OCI-LY1 (cell line): ENCODE results near the gene SAT1.

Source experiments
- H2AFZ ChIP-seq: fragments of 200-600 bp; sonication (generic), shearing (Covaris generic); 2 replicates; pipeline ENCODE4 v1.6.0; 2014; ENCODE audit warnings: antibody characterized with exemption, mild to moderate bottlenecking, low read length
- H3F3A ChIP-seq: fragments of 200-600 bp; sonication (generic), shearing (Covaris generic); 2 replicates; pipeline ENCODE4 v1.6.0; 2014; ENCODE audit warnings: mild to moderate bottlenecking, antibody characterized with exemption, low read length, moderate library complexity; ENCODE audit not compliant: insufficient read depth
- H3K27ac ChIP-seq: fragments of 200-600 bp; sonication (generic); 2 replicates; pipeline ENCODE4 v1.5.1; 2014; ENCODE audit warnings: low read length, mixed run types, mild to moderate bottlenecking, low read depth; ENCODE audit not compliant: poor library complexity, severe bottlenecking
- H3K27me3 ChIP-seq: fragments of 200-600 bp; sonication (generic); 2 replicates; pipeline ENCODE4 v1.6.0; 2014; ENCODE audit warnings: antibody characterized with exemption, mild to moderate bottlenecking, low read length, moderate library complexity; ENCODE audit not compliant: insufficient read depth
- H3K36me3 ChIP-seq: fragments of 200-600 bp; sonication (generic); 2 replicates; pipeline ENCODE4 v1.6.1; 2014; ENCODE audit warnings: mild to moderate bottlenecking, antibody characterized with exemption, low read length, moderate library complexity, mixed read lengths; ENCODE audit not compliant: insufficient read depth
- H3K4me1 ChIP-seq: fragments of 200-600 bp; sonication (generic); 2 replicates; pipeline ENCODE4 v1.5.1; 2014; ENCODE audit warnings: mild to moderate bottlenecking, low read length, moderate library complexity; ENCODE audit not compliant: insufficient read depth, severe bottlenecking
- H3K4me2 ChIP-seq: fragments of 200-600 bp; sonication (generic), shearing (Covaris generic); 2 replicates; pipeline ENCODE4 v1.6.1; 2014; ENCODE audit warnings: low read length
- H3K4me3 ChIP-seq: fragments of 200-600 bp; sonication (generic); 2 replicates; pipeline ENCODE4 v1.5.1; 2014; ENCODE audit warnings: low read length, low read depth, mild to moderate bottlenecking, mixed read lengths; ENCODE audit not compliant: poor library complexity, severe bottlenecking
- H3K79me2 ChIP-seq: fragments of 200-600 bp; shearing (Covaris generic); 2 replicates; pipeline ENCODE4 v1.6.1; 2016; ENCODE audit warnings: mixed run types, low read length, mixed read lengths; ENCODE audit not compliant: insufficient read depth
- H3K9ac ChIP-seq: fragments of 200-600 bp; sonication (generic), shearing (Covaris generic); 2 replicates; pipeline ENCODE4 v1.6.1; 2014; ENCODE audit warnings: mild to moderate bottlenecking, low read length, mixed read lengths
- H3K9me2 ChIP-seq: fragments of 200-600 bp; sonication (generic), shearing (Covaris generic); 2 replicates; pipeline ENCODE4 v1.6.1; 2014; ENCODE audit warnings: low read depth, mild to moderate bottlenecking, low read length, mixed read lengths
- H3K9me3 ChIP-seq: fragments of 200-600 bp; shearing (Covaris generic); 2 replicates; pipeline ENCODE4 v1.6.1; 2014; ENCODE audit warnings: low read length, mixed read lengths
- H4K20me1 ChIP-seq: fragments of 200-600 bp; sonication (generic), shearing (Covaris generic); 2 replicates; pipeline ENCODE4 v1.6.0; 2016; ENCODE audit warnings: mild to moderate bottlenecking, low read length; ENCODE audit not compliant: insufficient read depth
- CTCF ChIP-seq: fragments of 200-600 bp; sonication (generic), shearing (Covaris generic); IDR thresholded peaks from 2 replicates; pipeline ENCODE4 v1.5.1; 2017; ENCODE audit warnings: mild to moderate bottlenecking, antibody characterized with exemption, low read length, moderate library complexity, mixed read lengths
- EZH2 ChIP-seq: fragments of 200-600 bp; sonication (generic), shearing (Covaris generic); IDR thresholded peaks from 2 replicates; pipeline ENCODE4 v1.8.0; 2017; ENCODE audit warnings: borderline replicate concordance, mixed run types, mild to moderate bottlenecking, antibody characterized with exemption, low read length, moderate library complexity, mixed read lengths

Gene SAT1

GRCh38 chrX:23790155-23790497 is 7.2 kb downstream of the SAT1 start:
- H3K27me3 ChIP-seq = no peaks in the 10 kb centered on the region
- H3F3A ChIP-seq = no peaks in the 10 kb centered on the region
- peaks cover 4% of the 10 kb centered on the region for H3K4me1 ChIP-seq
- TF ChIP-seq CTCF (no peak), EZH2 (no peak)
- no peak overlapping the region for H2AFZ ChIP-seq
- no peaks in the 10 kb centered on the region for H3K79me2 ChIP-seq
- H3K4me2 ChIP-seq = no peak overlapping the region
- H3K9me3 ChIP-seq = no peaks in the 10 kb centered on the region
- no peak overlapping the region for H3K9ac ChIP-seq
- no peak overlapping the region for H3K27ac ChIP-seq
- H3K4me3 ChIP-seq = no peak overlapping the region
- no peaks in the 10 kb centered on the region for H3K9me2 ChIP-seq
- peaks cover 14% of the 10 kb centered on the region for H3K36me3 ChIP-seq
- H4K20me1 ChIP-seq = no peaks in the 10 kb centered on the region

GRCh38 chrX:23792861-23793553 is 10.0 kb downstream of the SAT1 start:
- no peak overlapping the region for H3K4me3 ChIP-seq
- no peaks in the 10 kb centered on the region for H3K36me3 ChIP-seq
- TF ChIP-seq CTCF (no peak), EZH2 (no peak)
- H4K20me1 ChIP-seq = no peaks in the 10 kb centered on the region
- H3K27ac ChIP-seq = no peak overlapping the region
- no peak overlapping the region for H3K4me2 ChIP-seq
- no peaks in the 10 kb centered on the region for H3K9me2 ChIP-seq
- H3K9me3 ChIP-seq = no peaks in the 10 kb centered on the region
- H3K4me1 ChIP-seq = no peaks in the 10 kb centered on the region
- no peak overlapping the region for H3K9ac ChIP-seq
- H3K27me3 ChIP-seq = no peaks in the 10 kb centered on the region
- no peaks in the 10 kb centered on the region for H3F3A ChIP-seq
- no peaks in the 10 kb centered on the region for H3K79me2 ChIP-seq
- H2AFZ ChIP-seq = no peak overlapping the region

- TF ChIP-seq CTCF = no peak
- TF ChIP-seq EZH2 = no peak
- Histone ChIP-seq H3K4me3 (no peak overlapping the region), H3K9me3 (no peaks in the 10 kb centered on the region), H3K79me2 (no peaks in the 10 kb centered on the region), H3K36me3 (no peaks in the 10 kb centered on the region), H3K9me2 (no peaks in the 10 kb centered on the region), H3K4me1 (no peaks in the 10 kb centered on the region), H3K4me2 (no peak overlapping the region), H4K20me1 (no peaks in the 10 kb centered on the region), H3F3A (no peaks in the 10 kb centered on the region), H3K27me3 (no peaks in the 10 kb centered on the region), H3K9ac (no peak overlapping the region), H3K27ac (no peak overlapping the region), H2AFZ (no peak overlapping the region)
Observed at GRCh38 chrX:23795221-23795620, 12.2 kb downstream of the SAT1 start.
